Fibroblast of skin of abdomen (primary cell): ENCODE measurements around the gene TMEM156.
"Not testable (repeated sequence)": the region's sequence is repeated elsewhere in the genome, so short reads cannot be mapped to it uniquely, and the experiment has no call there.

Experiments used
- DNase-seq: peaks from one replicate; pipeline ENCODE4 v3.0.0-alpha.2; 2013

The TMEM156 gene

DNA sequence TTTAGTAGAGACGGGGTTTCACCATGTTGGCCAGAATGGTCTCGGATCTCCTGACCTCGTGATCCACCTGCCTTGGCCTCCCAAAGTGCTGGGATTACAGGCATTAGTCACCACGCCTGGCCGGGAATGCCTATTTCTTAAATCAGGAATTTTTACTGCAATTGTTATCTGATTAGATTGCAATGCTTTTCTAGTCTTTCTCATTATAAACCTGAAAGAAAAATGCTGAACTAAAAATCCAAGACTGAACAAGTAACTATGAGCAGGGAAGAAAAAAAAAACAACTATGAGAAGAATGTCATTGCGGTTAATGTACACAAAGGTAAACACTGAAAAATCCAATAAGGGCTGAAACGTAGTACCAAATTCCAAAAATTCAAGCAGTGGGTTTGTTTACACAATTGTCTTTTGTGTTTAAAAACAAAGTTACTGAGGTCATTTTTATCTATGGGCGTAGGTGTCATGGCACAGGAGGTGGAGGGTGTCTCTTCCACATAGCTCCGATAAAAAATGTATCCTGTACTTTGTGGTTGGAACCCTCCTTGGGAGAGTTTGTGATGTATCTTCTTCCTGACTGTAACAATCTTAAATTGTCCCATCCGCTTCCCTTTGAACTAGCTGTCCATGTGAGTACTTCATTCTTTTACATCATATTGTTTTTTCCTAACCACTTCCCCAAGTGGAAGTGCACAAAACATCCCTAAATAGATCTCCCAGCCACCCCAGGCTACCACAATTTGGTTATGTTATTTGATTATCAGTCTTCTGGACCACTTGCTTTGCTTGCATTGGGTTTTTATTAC is 11.1 kb upstream of the TMEM156 start:
- DNase-seq = peak; percentile 15

DNA sequence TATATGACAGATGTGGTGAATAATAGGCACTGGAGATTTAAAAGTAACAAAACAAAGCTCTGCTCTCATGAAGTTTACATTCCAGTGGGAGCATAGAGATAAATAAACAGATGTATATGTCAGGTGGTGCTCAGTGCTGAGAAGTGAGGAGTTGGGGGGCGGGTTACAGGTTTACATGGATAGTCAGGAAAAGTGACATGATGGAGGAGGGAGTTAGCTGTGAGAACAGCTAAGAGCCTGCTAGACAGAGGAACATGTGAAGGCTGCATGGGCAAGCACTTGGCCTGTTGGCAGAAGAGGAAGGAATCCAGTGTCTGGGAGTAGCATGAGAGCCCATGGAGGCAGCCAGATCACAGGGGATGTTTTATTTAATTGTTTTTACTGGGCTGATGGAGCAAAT is 10.2 kb upstream of the TMEM156 start:
- no peak for DNase-seq

DNA sequence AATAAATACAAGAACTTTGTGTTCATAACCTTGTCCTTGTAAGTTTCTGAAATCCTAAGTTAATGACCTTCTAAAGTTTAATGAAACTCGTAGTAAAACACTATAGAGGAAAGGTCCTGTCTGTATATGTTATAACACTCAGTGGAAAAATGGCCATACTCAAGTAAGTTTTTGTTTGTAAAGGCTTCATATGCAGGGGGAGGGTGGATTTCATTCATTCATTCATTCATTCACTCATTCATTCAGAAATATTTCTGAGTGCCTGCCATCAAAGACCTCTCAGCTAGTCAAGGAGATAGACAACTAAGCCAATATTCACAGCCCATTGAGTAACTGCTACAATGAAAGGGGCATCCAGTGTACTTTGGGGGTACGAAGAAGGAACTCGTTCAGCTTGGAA is 6.9 kb upstream of the TMEM156 start:
- no peak for DNase-seq

DNA sequence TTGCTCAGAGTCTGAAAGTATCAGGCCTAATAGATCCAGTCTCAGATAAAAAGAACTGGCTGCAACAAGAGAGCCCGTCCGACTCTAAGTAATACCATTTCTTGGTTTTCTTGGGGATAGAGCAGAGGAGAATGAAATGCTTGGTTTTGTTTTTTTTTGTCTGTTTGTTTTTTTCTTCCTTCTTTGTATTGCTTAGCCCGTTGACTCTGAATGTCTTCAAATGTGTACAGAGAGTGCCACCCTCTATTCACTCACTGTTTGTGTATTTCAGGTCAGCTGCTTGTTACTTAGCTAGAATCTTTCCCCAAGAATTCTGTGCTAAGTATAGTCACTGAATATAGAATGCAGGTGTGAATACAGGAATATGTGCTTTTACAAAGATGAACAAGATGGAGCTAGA is 5.7 kb upstream of the TMEM156 start:
- no peak for DNase-seq

DNA sequence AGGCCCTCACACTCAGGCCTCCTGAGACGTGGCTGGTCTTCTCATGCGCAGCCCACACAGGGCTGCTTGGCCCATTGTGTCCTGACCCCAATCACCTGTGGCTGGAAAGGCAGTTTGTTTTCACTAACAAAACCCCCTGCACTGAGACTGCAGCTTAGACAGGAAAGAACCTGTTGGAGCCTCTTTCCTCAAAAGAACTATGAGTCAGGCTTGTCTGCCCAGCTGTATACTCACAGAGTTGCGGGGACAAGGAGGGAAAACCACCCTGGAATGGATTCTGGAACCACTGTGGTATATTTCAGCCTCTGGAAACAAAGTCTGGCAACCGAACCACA is 5.2 kb upstream of the TMEM156 start:
- peak; percentile 35 for DNase-seq

DNA sequence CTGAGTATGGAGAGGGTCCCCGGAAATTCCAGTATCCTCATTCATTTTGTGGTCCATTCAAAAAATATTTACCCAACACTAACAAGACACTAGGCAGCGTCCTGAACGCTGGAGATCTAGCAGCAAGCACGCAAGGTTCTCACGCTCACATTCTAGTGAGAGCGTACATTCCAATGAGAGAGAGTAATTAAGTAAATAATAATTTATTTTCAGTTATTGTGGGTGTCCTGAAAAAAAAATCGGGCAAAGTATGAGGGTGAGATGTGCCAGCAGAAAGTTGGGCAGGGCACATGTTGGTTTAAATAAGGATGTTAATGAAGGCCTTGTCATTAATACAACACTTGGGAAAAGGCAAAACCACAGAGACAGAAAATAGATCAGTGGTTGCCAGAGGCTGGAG is 4.0 kb upstream of the TMEM156 start:
- DNase-seq = peak; percentile 10

DNA sequence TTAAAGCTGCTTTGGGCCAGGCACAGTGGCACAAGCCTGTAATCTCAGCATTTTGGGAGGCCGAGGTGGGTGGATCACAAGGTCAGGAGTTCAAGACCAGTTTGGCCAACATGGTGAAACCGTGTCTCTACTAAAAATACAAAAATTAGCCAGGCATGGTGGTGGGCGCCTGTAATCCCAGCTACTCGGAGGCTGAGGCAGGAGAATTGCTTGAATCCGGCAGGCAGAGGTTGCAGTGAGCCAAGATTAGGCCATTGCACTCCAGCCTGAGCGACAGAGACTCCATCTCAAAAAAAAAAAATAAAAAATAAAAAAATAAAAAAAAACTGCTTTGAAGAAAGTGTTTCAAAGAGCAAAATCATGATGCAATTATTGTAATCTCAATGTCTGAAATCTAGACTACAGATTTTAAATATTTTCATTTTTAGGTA is 604 bp downstream of the TMEM156 start:
- not testable (repeated sequence) for DNase-seq

DNA sequence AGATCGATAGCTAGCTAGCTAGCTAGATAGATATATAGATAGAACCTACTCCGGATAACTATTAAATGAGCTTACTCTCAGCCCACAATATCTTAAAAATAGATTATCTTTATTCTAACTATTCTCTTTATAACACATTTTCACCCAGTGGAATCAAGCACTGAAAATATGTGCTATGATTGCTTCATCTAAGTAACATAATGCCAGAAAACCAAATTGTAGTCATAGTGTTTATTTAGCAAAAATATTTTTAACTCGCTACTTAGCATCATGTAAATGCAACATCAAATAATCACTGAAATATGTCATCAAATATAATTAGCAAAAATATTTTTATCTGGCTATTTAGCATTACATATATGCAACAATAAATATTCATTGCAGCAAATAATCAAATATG is 1.5 kb downstream of the TMEM156 start:
- DNase-seq = no peak

DNA sequence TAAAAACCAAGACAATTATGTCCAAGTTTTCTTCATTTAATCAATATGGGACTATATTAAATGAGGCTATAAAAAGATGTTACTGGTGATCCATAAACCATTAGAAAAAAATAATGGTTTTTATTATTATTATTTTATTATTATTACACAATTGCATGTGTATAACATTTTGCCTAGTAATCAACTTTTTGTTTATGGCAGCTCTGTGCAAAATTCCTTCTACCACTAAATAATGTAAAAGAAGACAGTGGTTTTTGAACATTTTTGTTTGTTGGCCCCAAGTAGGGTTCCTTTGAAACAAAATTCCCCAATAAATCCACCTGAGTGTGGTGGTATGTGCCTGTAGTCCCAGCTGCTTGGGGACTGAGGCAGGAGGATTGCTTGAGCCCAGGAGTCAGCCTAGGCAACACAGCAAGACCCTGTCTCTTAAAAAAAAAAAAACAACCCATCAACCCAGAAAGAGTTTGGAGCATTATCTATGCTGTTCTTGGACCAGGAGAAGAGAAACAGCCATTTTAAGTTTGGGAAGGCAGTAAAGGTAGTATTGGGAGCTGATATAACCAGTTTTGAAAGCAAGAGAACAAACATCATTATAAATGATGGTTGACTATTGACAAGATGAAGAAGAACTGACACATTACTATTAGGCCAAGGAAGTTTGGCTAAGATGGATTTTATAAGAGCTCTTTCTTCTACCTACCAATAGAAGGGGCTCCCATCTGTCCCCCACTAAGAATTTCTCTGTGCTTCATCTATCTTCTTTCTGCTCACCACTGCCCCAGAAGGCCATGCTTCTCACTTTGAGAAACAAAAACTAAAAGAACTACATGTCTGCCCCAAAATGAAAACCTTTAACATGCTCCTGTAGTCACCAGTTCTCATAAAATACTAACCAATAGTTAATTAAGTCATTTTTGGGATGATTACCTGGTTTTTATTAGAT is 2.2 kb downstream of the TMEM156 start:
- no peak for DNase-seq

DNA sequence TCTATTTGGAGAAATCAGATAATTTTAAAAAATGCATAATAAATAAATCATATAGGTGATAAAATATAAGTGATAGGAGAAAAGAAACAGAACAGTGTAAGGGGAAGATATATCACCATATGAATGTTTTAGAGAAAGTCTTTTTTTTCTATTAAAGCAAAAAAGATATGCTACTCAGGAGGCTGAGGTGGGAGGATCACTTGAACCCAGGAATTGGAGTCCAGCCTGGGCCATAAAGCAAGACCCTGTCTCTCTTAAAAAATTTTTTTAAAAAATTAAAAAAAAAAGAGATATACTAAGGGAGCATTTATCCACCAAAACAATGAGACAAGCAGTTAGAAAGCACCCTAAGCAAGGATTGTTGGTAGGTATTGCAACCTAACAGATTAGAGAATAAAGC is 6.1 kb downstream of the TMEM156 start:
- DNase-seq = no peak

DNA sequence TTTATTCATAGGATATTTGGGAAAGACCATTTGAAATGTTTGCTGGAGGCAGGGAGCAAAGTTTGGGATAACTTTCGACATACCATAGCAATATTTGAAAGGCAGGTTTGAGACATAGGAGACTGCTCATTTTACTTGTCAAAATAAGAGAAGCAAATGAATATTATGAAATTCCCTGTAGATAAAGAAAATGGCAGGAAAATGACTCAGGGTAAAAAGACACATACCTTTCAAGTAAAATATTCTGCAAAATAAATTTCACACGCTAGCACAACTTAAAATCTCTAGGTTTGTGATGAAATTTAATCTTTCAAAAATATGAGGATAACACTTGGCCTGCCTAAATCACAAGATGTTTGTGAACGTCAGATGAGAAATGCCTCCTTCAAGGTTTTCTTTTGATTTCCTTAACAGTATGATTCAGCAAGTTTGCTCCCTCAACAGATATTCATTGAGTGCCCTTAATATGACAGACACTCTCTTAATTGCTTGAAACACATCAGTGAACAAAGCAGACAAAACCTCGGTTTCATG is 6.6 kb downstream of the TMEM156 start:
- DNase-seq = peak; percentile 5

DNA sequence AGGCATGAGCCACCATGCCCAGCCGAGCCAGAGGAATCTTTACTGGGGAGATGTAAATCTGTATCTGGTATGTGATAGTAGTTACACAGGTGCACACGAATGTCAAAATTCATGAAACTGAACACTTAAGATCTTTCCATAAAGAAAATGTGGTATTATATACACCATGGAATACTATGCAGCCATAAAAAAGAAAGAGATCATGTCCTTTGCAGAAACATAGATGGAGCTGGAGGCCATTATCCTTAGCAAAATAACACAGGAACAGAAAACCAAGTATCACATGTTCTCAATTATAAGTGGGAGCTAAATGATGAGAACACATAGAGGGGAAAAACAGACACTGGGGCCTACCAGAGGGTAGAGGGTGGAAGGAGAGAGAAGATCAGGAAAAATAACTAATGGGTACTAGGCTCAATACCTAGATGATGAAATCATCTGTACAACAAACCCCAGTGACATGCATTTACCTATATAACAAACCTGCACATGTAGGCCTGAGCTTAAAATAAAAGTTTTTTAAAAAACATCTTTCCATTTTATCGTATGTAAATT is 7.8 kb downstream of the TMEM156 start:
- no peak for DNase-seq

DNA sequence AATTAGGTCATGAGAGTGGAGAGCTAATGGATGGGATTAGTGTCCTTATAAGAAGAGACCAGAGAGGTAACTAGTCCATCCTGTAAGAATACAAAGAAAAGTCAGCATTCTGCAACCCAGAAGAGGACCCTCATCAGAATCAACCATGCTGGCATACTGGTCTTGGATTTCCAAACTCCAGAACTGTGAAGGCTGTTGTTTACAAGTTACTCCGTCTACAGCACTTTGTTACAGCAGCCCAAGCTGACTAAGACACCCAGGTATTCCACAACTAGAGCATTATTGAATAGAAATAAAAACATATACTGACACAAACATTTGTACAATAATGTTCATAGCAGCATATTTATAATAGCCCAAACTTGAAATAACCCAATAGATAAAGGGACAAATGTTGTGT is 9.2 kb downstream of the TMEM156 start:
- DNase-seq = no peak

DNA sequence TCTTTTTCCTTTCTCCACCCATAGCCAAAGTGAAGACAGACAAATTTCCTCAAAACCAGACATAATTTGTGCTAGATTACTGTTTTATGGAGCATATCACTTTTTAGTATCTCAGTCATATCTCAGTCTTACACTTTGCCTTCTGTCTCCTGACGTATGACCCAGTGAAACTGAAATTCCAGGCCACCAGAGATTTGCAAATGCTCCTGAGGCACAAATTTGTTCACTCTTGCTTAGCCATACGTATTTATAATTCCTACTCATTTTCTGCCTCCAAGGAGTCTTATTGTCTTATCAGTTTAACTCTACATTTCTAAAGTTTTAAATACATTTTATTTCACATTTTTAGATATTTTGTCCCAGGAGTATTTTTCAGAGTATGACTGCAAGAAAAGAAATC is 10.0 kb downstream of the TMEM156 start:
- no peak for DNase-seq

DNA sequence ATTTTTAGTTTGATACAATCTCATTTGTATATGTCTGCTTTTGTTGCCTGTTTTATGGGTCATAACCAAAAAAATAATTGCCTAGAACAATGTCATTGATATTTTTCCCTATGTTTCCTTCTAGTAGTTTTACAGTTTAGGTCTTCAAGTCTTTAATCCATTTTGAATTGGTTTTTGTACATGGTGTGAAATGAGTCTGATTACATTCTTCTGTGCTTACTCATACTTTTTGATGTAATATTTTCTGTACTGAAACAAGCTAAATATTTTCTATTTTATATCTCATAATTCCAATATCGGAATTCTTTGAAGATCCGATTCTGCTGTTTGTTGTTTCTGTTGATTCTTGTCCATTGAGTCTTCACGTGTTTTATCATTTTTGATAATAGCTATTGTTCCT is 10.6 kb downstream of the TMEM156 start:
- no peak for DNase-seq

DNA sequence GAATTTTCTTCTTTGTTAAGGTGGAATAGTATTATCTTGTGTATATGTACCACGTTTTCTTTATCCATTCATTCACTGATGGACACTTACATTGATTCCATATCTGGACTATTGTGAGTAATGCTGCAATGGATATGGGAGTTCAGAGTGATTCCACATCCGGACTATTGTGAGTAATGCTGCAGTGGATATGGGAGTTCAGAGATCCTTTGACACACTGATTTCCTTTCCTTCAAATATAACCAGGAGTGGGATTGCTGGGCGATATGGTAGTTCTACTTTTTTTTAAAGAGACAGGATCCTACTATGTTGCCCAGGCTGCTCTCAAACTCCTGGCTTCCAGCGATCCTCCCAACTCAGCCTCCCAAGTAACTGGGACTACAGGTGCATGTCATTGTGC is 12.1 kb downstream of the TMEM156 start:
- no peak for DNase-seq

DNA sequence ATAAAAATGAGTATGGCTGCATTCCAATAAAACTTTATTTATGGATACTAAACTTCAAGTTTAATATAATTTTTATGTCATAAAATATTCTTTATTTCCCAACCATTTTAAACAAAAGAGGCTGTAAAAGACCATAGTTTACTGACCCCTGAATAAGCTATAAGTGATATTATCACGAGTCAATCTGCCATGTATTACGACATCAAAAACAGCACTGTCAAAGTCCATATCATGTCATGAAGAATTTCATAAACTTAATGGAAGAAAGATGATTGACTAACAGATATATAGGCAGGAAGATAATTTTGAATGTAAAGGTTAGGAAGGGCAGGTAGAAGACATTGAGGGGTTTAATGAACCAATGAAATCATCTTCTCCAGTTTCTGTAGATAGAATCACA is 18.2 kb downstream of the TMEM156 start:
- no peak for DNase-seq

DNA sequence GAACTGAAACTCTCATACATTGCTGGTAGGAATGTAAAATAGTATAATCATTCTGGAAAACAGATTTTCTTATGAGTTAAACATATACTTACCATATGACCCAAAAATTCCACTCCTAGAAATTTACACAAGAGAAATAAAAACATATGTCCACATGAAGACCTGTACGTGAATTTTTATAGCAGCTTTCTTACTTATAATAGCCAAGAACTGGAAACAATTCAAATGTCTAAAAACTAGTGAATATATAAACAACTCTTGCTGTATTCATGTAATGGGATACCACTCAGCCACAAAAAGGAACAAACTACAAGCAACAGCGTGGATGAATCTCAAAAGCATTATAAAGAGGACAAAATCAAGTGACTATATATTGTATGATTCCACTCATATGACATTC is 27.5 kb downstream of the TMEM156 start:
- no peak for DNase-seq

DNA sequence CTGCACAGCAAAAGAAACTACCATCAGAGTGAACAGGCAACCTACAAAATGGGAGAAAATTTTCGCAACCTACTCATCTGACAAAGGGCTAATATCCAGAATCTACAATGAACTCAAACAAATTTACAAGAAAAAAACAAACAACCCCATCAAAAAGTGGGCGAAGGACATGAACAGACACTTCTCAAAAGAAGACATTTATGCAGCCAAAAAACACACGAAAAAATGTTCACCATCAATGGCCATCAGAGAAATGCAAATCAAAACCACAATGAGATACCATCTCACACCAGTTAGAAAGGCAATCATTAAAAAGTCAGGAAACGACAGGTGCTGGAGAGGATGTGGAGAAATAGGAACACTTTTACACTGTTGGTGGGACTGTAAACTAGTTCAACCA is 30.2 kb downstream of the TMEM156 start:
- not testable (repeated sequence) for DNase-seq

DNA sequence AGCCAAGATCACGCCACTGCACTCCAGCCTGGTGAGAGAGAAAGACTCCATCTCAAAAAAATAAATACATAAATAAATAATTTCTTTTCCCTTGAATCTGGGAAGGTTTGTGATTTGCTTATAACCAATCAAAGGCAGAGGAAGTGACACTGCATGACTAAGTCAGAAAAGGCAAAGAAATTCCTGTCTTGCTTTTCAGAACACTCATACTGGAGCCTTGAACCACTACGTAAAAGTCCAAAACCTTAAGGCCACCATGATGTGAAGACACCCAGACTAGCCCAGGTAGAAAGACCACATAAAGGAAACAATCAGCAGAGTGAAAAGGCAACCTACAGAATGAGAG is 36.6 kb downstream of the TMEM156 start:
- DNase-seq = no peak

DNA sequence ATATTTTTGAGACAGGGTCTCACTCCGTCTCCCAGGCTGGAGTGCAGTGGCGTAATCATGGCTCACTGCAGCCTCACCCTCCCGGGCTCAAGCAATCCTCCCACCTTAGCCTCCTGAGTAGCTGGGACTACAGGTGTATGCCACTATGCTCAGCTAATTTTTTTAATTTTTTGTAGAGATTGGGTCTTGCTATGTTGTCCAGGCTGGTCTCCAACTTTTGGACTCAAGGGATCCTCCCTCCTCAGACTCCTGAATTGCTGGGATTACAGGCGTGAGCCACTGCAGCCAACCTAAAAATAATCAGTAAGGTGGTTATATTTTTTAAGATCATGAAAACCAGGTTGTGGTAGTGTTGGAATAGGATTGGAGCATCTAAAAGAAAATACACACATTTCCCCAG is 38.1 kb downstream of the TMEM156 start:
- no peak for DNase-seq

DNA sequence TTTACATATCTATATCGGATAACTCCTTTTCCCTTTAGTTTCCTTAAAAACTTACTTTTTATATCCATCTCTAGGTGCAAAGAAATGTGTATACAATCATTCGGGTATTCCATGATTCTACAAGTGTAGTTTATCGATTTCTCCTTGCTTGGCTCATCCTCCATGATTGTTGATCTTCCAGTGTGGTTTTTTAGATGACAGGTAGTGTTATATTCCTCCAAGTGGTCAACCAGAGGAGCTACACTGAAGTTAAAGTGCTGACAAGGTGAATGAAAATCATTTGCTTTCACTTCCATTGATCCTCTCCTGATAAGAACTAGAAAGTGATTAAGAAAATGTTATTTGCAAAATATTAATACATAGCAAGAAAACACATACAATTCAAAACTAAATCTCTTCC is 38.5 kb downstream of the TMEM156 start:
- no peak for DNase-seq

DNA sequence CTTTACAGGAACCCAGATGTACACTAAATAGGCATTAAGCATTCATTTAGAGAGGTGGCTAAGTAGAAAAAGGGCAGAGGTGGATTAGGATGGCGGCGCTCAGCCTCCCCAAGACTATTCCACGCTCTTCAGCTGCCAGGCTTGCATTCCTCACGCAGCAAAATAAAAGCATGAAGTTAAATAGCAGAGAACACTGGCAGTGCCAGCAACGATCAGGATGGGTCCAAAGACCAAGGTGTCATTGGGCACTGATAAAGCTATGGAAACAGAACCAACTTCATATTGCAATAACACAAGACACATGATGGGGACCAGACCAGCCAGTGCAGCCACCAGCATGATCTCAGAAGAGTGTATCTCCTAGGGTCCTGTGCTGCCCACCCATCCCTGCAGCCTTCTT is 42.0 kb downstream of the TMEM156 start:
- DNase-seq = no peak

DNA sequence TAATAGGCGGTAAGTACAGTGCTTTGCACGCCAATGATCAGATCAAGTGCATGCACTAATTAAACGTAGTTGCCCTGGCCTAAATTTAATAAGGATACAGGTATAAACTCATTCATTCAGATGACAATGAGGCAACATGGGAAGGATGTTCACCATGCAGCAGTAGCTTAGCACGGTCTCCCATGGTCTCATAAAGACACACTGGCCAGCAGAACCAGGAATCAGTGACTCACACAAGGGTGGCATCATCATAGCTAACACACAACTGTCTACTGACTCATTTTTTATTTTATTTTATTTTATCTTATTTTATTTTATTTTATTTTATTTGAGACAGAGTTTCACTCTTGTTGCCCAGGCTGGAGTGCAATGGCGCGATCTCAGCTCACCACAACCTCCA is 42.7 kb downstream of the TMEM156 start:
- DNase-seq = no peak
